Measurements from ENCODE around the gene CATSPER4.

DNA sequence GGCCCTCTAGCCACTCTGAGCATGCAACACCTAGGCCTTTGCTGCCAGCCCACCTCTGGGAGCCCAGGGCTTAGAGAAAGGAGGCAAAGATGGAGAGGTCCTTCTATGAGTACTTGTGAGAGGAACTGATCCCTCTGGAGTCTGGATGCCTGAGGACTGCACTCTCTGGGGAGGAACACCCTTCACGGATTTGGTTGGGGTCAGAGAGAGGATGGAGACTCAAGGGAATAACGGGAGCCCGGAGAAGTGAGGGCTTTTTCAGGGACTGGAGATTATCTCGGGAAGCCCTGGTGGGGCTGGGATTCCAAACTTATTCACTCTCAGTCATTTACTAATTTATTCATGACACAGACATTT lies 21.2 kb upstream of the CATSPER4 start:
- TF ChIP-seq, protein P1, sequence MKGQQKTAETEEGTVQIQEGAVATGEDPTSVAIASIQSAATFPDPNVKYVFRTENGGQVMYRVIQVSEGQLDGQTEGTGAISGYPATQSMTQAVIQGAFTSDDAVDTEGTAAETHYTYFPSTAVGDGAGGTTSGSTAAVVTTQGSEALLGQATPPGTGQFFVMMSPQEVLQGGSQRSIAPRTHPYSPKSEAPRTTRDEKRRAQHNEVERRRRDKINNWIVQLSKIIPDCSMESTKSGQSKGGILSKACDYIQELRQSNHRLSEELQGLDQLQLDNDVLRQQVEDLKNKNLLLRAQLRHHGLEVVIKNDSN (IDR thresholded peaks at IDR 0.05) = no peak
- TF ChIP-seq CREB1 (IDR thresholded peaks at IDR 0.05; ENCODE audit: low read depth) = no peak
- TF ChIP-seq EGR1 (IDR thresholded peaks at IDR 0.05) = no peak
- TF ChIP-seq CEBPB (IDR thresholded peaks at IDR 0.05) = no peak
- no peak for TF ChIP-seq EP300 (IDR thresholded peaks at IDR 0.05; ENCODE audit: borderline replicate concordance)
- no peak for TF ChIP-seq ZBTB7A (IDR thresholded peaks at IDR 0.05; ENCODE audit: low read depth)
- TF ChIP-seq RAD21 (IDR thresholded peaks at IDR 0.05; ENCODE audit: low read depth) = no peak
